ENCODE results near the gene DUOXA1. TPM values are rescaled to one million over a fixed set of nuclear protein-coding genes. Genes with fewer than 3 reads are reported as not detected.

The DUOXA1 gene
- total RNA-seq, 1 experiment from 2014 or later = not detected

GRCh38 chr15:45133561-45133920 lies 3.9 kb upstream of the DUOXA1 start:
- DNase-seq (ENCODE audit: low spot score) = no peak

DNA sequence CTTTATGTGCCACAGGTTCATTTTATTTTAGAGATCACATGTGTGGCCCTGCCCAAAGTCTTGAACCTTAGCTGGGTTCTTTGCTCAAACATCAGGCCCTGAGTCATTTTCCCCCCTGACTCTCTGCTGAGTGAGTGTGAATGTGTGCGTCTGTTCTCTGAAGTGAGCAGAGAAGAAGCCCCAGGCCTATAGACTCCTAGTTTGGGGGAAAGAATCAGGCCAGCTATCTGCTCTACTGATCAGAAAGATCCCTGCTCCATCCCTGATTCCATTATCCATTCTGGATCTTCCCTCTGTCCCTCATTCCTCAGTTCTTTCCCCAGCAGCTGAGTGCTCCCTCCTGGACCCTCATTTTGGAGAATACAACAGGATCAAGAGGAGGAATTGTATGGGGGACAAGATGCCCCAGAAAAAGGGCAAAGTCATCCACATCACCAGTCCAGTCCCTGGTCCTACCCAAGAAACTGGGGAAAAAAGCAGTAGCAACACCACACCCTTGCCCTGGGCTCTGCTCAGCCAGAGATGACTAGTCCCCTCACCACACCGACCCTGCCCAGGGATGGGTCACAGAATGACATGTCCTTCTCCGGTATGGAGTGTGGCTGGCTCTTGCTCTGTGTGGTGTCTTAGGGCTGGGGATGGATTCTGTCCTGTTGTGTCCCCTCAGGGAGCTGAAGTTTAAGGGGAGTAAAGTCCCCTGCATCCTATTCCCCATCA lies 3.3 kb upstream of the DUOXA1 start:
- DNase-seq (ENCODE audit: low spot score) = no peak

- no peak for DNase-seq (ENCODE audit: low spot score)
Measured at GRCh38 chr15:45131510-45131909, 1.8 kb upstream of the DUOXA1 start.

DNA sequence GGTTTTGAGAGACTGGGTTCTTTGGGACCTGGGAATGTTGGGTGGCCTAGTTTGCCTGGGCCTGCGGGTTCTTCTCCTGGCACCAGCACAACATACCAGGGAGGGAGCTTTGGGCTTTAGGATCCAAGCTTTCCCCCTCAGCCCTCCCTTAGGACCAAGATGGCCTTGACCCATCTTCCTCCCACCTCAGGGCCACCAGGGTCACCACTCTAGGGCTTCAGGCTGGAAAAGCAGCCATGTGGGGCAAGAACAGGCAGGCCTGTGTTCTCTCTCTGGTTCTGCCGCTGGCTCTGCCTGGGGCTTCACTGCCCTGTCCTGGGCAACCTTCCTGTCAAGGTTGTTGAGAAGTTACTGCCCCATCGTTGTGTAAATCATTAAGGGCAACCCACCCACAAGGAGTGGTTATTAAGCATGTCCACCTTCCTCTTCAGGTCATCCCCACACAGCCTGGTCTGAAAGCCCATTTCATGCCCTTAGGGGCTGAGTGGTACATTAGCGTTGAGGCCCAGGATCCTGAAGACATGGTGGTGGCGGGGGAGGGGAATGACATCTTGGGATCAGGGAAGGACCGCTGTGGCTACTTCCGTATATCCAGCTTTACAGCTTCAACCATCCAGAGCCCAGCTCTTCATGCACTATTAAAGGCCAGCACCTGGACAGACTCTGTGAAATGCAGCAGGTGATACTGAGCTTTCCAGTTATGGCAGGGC lies 767 bp upstream of the DUOXA1 start:
- DNase-seq (ENCODE audit: low spot score) = no peak

DNA sequence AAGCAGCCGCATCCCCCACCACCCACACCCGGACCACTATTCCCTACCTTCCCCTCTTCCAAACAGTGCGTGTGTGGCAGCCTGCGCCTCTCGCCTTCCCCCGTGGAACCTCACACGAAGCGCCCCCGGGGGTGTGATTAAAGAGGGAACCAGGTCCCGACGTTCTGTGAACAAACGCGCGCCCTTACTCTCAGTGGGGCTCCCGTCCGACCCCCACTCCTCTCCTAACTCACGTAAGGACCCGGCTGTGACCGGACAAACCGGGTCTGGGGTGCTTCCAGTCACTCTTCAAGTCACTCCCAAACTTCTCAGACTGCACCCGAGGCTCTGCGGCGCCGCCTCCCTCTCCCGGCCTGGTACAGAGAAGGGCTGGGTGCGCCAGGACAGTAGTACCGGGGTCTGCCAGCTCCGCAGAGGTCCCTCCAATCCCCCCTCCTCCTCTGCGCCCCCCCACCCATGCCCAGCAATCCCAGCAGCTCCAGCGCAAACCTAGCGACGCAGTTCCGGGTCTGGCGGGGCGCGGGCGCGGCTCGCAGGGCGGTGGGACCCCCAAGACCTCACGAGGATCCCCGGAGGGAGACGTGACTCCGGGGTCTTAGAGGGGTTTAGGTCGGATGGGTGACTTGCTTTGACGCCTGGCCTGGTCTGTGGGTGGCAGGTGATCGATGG lies 574 bp downstream of the DUOXA1 start:
- DNase-seq (ENCODE audit: low spot score) = no peak

- no peak for DNase-seq (ENCODE audit: low spot score)
Measured at GRCh38 chr15:45126535-45127158, 3.0 kb downstream of the DUOXA1 start.

DNA sequence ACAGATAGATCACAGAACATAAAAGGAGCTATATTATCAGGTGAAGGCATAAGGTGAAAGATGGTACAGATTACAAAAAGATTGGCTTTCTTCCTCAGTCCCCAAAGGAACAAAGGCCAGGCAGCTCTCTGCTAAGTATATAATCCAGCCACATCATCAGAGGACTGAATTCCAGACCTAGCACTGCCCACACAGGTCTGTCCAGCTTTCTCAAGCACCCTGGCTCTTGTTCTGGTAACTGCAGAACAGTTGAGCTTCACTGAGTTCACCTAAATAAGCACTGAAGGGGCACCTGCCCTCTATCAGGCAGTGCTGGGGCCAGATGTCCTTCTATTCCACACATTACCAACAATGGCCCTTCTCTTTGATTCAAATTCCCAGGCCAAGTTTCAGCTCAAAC lies 6.3 kb downstream of the DUOXA1 start:
- no peak for DNase-seq (ENCODE audit: low spot score)

GRCh38 chr15:45122719-45123118 lies 7.0 kb downstream of the DUOXA1 start:
- no peak for DNase-seq (ENCODE audit: low spot score)

DNA sequence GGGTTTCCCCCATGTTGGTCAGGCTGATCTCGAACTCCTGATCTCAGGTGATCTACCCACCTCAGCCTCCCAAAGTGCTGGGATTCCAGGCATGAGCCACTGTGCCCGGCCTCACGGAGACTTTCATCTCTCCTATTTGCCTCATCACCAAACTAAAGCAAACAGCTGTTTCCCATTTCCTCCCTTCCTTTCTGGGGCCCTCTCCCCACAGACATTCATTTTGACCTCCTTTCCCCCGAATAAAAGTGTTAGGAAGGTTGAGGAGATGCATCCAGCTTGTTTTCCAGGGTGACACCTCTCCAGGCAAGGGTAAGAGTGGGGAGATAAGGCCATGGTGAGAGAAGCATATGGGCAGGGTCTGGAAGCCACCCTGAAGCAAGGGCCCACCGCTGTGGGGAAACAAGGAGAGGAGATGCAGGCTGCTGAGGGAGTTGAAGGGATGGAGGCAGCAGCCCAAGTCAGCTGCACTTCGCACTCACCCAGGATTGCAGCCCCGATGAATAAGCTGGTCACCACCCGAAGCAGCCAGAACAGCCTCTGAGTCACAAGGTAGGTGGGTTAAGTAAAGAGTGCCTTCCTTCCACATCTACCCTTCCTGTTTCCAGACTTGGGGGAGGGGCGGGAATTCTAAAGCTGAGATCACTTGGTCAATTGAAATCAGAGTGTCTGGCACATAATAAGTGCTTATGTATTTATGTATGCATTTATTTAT lies 7.8 kb downstream of the DUOXA1 start:
- peak; percentile 56 for DNase-seq (ENCODE audit: low spot score)

- DNase-seq (ENCODE audit: low spot score) = no peak
Measured at GRCh38 chr15:45121020-45121419, 8.7 kb downstream of the DUOXA1 start.

DNA sequence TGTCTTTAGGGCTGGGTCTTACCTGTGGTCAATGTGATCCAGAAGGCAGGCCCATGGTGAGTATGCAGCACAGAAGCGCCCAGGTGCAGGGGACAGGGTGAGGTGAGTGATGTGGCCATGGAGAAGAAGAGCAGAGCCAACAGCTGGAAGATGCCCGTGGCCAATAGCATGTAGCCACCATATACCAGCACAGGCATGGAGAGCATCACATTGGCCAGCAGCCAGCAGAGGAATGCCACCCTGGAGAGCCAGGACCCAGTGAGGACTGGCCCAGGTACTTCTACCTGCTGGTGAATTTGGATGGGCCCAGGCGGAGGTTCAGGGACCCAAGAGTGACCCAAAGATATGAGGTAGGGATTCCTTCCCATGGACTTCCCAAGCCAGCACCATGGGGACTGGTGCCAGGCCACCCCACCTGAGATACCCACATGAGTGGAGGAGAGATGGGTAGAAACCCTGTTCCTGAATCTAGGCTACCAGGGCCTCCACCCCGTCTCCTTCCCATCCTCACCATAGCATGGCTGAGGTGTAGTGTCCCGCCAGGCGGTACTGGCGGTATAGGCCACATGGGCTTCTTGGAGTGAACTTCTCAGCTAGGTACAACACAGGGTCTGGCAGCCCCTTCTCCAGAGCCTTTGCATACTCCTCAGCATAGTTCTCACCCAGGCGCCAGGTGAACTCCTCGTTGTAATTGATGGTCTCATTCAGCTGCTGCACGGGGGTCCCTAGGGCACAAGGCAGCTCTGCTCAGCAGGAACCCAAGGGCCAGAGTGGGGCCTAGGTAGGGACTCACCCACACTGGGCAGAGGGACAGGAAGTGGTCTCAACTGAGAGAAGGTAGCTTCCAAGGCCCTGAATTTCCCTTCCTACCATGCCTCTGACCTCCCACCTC lies 9.4 kb downstream of the DUOXA1 start:
- DNase-seq (ENCODE audit: low spot score) = no peak

DNA sequence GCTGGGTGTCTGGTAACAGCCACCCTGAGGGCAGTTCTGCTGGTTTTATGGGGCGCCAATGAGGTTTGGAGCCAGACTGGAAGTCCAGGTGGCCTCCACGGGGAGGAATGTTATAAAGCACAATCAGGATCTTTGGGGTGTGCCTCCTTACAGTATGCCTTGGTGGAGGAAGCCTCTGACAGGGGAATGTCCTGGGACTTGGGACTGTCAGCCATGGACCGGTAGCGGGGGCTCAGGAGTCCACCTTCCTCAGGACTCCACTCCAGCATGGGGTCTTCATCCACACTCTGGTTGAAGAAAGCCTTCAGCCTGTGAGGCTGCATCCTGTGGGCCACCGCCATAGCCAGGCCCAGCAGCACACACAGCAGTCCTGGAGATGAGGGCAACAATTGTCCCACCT lies 10.7 kb downstream of the DUOXA1 start:
- no peak for DNase-seq (ENCODE audit: low spot score)

GRCh38 chr15:45118131-45118588 lies 11.5 kb downstream of the DUOXA1 start:
- peak; percentile 87 for DNase-seq (ENCODE audit: low spot score)

- DNase-seq (ENCODE audit: low spot score) = no peak
Measured at GRCh38 chr15:45117308-45118130, 12.2 kb downstream of the DUOXA1 start.

GRCh38 chr15:45116482-45117307 lies 13.0 kb downstream of the DUOXA1 start:
- DNase-seq (ENCODE audit: low spot score) = no peak

- no peak for DNase-seq (ENCODE audit: low spot score)
Measured at GRCh38 chr15:45116006-45116481, 13.6 kb downstream of the DUOXA1 start.

DNA sequence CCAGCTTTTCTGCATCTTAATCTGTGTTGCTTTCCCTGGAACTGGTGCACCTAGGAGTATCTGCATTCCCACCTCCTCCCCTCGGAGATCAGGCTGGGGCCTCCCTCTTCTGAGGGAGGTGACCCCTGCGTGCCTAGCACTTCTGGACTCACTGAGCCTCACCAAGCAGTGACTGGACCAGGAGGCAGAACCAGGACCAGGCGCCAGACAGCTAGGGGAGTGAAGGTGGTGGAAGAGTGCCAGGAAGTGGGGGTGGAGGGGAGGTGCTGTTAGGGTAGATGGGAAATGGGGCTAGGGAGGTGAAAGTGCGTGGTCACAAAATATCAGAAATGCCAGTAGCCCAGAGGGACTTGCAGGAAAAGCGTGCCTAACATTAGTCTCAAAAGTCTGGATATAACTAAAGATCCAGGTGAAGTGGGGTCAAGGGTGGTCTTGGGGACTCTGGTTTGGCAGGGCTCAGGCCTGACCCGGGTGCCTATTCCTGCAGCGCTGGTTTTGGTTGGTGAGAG lies 14.3 kb downstream of the DUOXA1 start:
- DNase-seq (ENCODE audit: low spot score) = no peak

DNA sequence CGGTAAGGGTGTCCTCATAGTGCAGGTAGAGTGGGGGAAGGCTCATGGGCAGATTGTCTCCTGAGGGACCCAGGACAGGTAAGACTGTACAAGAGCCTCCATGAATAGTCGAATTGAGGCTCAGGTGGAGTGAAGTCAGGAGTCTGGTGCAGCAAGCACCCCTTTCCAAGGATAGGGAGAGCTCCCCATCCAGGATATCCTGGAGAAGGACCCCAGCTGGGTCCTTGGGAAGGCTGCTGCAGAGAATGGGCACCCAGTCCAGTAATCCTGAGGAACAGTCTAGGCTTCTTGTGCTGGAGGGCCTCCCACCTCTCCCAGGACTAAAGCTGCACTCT lies 15.0 kb downstream of the DUOXA1 start:
- no peak for DNase-seq (ENCODE audit: low spot score)

Data from H4 (cell line).